Measurements from ENCODE around the gene PIGV.

Gene PIGV

DNA sequence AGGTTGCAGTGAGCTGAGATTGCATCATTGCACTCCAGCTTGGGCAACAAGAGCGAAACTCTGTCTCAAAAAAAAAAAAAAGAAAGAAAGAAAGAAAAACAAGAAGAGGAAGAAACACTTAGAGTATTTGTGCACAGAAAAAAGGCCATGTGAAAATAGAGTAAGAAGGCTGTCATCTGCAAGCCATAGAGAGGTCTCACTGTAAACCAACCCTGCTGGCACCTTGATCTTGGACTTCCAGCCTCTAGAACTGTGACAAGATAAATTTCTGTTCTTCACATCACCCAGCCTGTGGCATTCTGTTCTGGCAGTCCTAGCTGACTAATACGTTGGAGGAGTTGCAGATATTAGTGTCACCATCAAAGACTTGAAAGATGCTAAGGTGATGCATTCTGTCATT is 26.6 kb downstream of the PIGV start:
- no peak for DNase-seq (ENCODE audit: low spot score)
- TF ChIP-seq, protein P1, sequence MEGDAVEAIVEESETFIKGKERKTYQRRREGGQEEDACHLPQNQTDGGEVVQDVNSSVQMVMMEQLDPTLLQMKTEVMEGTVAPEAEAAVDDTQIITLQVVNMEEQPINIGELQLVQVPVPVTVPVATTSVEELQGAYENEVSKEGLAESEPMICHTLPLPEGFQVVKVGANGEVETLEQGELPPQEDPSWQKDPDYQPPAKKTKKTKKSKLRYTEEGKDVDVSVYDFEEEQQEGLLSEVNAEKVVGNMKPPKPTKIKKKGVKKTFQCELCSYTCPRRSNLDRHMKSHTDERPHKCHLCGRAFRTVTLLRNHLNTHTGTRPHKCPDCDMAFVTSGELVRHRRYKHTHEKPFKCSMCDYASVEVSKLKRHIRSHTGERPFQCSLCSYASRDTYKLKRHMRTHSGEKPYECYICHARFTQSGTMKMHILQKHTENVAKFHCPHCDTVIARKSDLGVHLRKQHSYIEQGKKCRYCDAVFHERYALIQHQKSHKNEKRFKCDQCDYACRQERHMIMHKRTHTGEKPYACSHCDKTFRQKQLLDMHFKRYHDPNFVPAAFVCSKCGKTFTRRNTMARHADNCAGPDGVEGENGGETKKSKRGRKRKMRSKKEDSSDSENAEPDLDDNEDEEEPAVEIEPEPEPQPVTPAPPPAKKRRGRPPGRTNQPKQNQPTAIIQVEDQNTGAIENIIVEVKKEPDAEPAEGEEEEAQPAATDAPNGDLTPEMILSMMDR (IDR thresholded peaks at IDR 0.05; ENCODE audit: extremely low read depth, missing control alignments): no peak

DNA sequence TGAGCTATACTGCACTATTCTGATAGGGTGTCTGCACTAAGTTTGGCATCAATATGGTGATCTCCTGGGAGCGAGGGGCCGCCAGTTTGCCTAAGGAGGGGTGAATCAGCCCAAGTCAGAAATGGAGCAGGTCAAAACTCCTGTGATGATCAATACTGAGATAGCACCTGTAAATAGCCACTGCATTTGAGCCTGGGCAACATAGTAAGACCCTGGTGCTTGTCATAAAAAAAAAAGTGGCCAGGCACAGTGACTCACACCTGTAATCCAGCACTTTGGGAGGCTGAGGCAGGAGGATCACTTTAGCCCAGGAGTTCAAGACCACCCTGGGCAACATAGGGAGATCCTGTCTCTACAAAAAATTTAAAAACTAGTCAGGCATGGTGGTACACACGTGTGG is 27.1 kb downstream of the PIGV start:
- TF ChIP-seq, protein P1 (IDR thresholded peaks at IDR 0.05; ENCODE audit: extremely low read depth, missing control alignments): no peak
- no peak for DNase-seq (ENCODE audit: low spot score)

DNA sequence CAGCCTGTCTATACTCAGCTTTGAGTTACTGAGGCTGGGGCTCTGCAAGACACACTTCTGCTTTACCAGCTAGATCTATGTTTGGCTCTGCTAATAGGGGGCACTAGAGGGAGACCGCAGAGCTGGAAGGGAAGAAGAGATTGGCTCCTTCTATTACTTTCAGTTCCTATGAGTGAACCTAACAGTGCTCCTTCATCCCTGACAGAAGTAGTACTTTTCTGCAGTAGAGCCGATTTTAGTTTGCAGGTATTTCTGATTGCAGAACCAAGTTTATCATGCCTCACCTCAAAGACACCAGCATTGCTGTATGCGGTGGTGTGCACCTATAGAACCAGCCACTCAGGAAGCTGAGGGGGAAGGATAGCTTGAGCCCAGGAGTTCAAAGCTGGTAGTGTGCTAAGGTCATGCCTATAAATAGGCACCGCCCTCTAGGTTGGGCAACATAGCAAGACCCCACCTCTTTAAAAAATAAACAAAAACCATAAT is 33.1 kb downstream of the PIGV start:
- DNase-seq (ENCODE audit: low spot score): peak; percentile 89
- TF ChIP-seq, protein P1 (IDR thresholded peaks at IDR 0.05; ENCODE audit: extremely low read depth, missing control alignments): no peak

DNA sequence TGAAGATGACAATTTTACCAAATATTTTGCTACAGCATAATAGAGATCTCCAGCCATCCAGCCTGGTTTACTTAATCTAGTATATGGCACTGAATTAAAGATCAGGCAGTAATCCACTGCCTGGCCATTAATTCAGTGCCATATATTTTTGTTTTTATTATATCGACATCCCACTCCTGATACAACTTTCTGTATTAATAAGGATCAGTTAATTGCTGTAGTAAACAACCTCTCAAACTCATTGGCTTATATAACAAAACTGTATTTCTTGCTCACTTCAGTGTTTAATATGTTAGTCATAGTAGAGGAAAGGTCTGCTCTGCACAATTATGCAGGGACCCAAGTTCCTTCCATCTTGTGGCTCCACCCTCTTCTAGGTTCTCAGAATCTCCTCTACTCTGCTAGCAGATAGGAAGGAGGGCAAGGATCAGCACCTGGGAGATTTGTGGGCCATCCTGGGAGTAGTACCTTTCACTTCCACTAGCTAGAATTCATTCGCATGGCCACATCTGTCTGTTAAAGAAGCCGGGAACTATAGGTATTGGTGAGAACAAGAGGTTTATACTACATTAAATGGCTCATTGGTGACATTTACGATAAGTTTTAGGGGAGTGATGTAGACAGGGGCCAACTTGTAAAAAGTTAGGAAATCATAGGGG is 35.1 kb downstream of the PIGV start:
- TF ChIP-seq, protein P1 (IDR thresholded peaks at IDR 0.05; ENCODE audit: extremely low read depth, missing control alignments): no peak
- no peak for DNase-seq (ENCODE audit: low spot score)

DNA sequence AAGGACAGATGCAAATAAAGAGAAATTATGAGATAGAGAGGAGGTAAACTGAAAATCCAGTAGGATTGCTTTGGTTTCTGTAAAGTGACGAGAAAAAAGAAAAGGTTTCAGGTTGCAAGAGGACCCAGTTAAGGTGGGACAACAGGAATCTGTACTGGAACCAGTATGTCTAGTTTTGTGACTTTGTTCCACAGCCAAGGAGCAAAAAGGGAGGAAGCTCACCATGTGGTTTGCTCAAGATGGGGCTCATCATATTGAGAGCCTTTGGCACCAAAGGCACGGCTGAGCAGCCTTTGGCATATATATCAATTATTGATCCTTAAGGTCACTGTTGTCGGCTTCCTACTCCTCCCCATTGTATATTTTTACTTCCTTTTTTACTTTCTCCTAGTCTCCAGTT is 37.0 kb downstream of the PIGV start:
- DNase-seq (ENCODE audit: low spot score): no peak
- TF ChIP-seq, protein P1 (IDR thresholded peaks at IDR 0.05; ENCODE audit: extremely low read depth, missing control alignments): no peak

DNA sequence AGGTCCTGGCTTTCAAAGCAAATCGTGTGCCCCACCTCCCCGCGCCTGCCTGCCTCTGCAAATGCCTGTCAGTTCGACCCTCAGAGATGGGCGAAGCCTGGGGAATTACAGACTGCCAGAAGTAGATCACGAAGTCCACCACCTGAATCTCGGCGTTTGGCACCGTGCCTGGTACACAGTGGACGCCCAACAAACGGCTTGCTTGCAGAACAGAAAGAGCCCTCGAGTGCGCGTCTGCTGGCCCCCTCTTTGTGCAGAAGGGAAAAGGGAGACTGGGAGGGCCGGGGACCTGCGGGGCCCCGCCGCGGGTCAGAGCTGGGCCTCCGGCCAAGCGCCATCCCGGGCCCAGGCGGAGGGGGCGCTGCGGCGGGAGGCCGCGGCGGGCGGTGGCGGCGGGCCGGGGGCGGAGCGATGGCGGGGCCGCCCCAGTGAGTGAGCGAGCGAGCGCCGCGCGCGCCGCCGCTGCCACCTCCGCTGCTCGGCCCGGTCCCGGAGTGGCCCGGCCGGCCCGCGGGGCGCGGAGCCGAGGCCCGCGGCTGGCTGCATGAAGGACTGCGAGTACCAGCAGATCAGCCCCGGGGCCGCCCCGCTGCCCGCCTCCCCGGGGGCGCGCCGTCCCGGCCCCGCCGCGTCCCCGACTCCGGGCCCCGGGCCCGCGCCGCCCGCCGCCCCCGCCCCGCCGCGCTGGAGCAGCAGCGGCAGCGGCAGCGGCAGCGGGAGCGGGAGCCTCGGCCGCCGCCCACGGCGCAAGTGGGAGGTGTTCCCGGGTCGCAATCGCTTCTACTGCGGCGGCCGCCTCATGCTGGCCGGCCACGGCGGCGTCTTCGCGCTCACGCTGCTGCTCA is 38.7 kb downstream of the PIGV start, which contains the start of gene ZDHHC18:
Gene ZDHHC18, plus strand, starts transcription at position 428 of the 845 bp plus-strand sequence. Its CDS starts 117 bp downstream, at position 545.
- TF ChIP-seq, protein P1 (IDR thresholded peaks at IDR 0.05; ENCODE audit: extremely low read depth, missing control alignments): peak; percentile 72
- peak; percentile 94 for DNase-seq (ENCODE audit: low spot score)

DNA sequence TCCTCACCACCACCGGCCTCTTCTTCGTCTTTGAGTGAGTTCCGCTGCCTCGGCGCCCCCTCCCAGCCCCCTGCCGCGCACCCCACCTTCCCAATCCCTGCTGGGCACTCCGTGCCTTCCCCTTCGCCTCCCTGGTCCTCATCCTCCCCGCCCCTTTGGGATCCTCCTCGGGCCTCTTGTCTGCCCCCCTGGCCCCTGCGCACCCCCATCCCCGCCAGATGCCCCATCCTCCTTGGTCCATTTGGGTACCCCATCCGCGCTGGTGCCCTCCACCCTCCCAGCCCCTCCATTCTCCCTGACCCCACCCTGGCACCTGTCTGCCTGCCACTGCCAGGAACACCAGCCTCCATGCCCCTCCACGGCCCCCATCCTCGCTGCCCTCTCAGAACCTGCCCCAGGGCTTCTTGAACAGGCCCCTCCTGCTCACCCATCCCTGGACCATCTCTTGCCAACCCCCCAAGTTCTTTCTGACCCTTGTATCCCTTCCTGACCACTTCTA is 39.4 kb downstream of the PIGV start:
- no peak for DNase-seq (ENCODE audit: low spot score)
- TF ChIP-seq, protein P1 (IDR thresholded peaks at IDR 0.05; ENCODE audit: extremely low read depth, missing control alignments): no peak

All from GM20000 (cell line).